GM12891 (cell line): Measurements from ENCODE around the gene TMCC3. TPM values are rescaled to one million over a fixed set of nuclear protein-coding genes. Genes with fewer than 3 reads are reported as not detected.
"Not testable (repeated sequence)": the region's sequence is repeated elsewhere in the genome, so short reads cannot be mapped to it uniquely, and the experiment has no call there.

ENCODE experiments used
- DNase-seq: peaks from one replicate; pipeline ENCODE4 v3.0.0; 2011; ENCODE audit warnings: low spot score; ENCODE audit not compliant: insufficient read length
- FAIRE-seq: peaks from 2 replicates; lab custom pipeline; 2011; peaks lifted over from hg19 to GRCh38; lab: Jason Lieb, UNC
- PAX5 ChIP-seq: IDR thresholded peaks from 2 replicates; pipeline ENCODE4 v1.6.1; 2011; ENCODE audit warnings: low read length, moderate library complexity, mild to moderate bottlenecking; ENCODE audit not compliant: insufficient read depth, severe bottlenecking
- POLR2A ChIP-seq: IDR thresholded peaks from 2 replicates; pipeline ENCODE4 v1.6.1; 2011; ENCODE audit warnings: low read depth, low read length, control low read depth
- POLR2AphosphoS5 ChIP-seq: IDR thresholded peaks from 2 replicates; pipeline ENCODE4 v1.6.1; 2011; ENCODE audit warnings: low read depth, low read length, control low read depth
- POU2F2 ChIP-seq: IDR thresholded peaks from 2 replicates; pipeline ENCODE4 v1.6.1; 2011; ENCODE audit warnings: low read depth, mild to moderate bottlenecking, control low read depth, low read length, moderate library complexity
- SPI1 ChIP-seq: IDR thresholded peaks from 2 replicates; pipeline ENCODE4 v1.6.1; 2011; ENCODE audit warnings: low read depth, low read length, control low read depth
- TAF1 ChIP-seq: IDR thresholded peaks from 2 replicates; pipeline ENCODE4 v1.6.1; 2011; ENCODE audit warnings: low read depth, low read length, control low read depth
- polyA plus RNA-seq: library from polyadenylated mRNA; unstranded; fragments of >200 nt; gene quantifications from one replicate; pipeline ENCODE4 v1.2.1, GENCODE V29; 2012; ENCODE audit warnings: low read depth, missing spikeins, inconsistent platforms; ENCODE audit not compliant: missing spikeins

Gene TMCC3
- polyA plus RNA-seq = 8.1 TPM

- peak; percentile 40 for DNase-seq
- peak; percentile 93 for FAIRE-seq
- TF ChIP-seq POLR2AphosphoS5 (no peak), POLR2A (no peak), POU2F2 (no peak), PAX5 (no peak), SPI1 (no peak), TAF1 (no peak)
These were observed at the start of gene TMCC3 for GRCh38 chr12:94650143-94651056. Gene TMCC3, minus strand, starts transcription at chr12:94650557. Its CDS starts 127 bp downstream, at chr12:94650430.

GRCh38 chr12:94699801-94700200 is 49.4 kb upstream of the TMCC3 start:
- no peak for DNase-seq
- FAIRE-seq = no peak
- no peak for TF ChIP-seq PAX5
- TF ChIP-seq TAF1 = no peak
- TF ChIP-seq SPI1 = no peak
- no peak for TF ChIP-seq POLR2A
- no peak for TF ChIP-seq POU2F2
- TF ChIP-seq POLR2AphosphoS5 = no peak

GRCh38 chr12:94698578-94698977 is 48.2 kb upstream of the TMCC3 start:
- no peak for FAIRE-seq
- no peak for DNase-seq
- no peak for TF ChIP-seq PAX5
- no peak for TF ChIP-seq SPI1
- no peak for TF ChIP-seq POLR2A

- FAIRE-seq (no peak), DNase-seq (no peak)
- TF ChIP-seq POLR2AphosphoS5 = no peak
- no peak for TF ChIP-seq POU2F2
- no peak for TF ChIP-seq SPI1
- TF ChIP-seq TAF1 = no peak
- TF ChIP-seq POLR2A = no peak
- no peak for TF ChIP-seq PAX5
These were observed 47.3 kb upstream of the TMCC3 start for GRCh38 chr12:94697631-94698030.

- no peak for FAIRE-seq
- DNase-seq = no peak
- TF ChIP-seq POLR2A (no peak), SPI1 (no peak), TAF1 (no peak), PAX5 (no peak), POU2F2 (no peak), POLR2AphosphoS5 (no peak)
These were observed 44.4 kb upstream of the TMCC3 start for GRCh38 chr12:94694732-94695131.

- not testable (repeated sequence) for FAIRE-seq, DNase-seq
These were observed 42.5 kb upstream of the TMCC3 start for GRCh38 chr12:94692826-94693225.

- DNase-seq (no peak), FAIRE-seq (no peak)
- TF ChIP-seq TAF1 (no peak), SPI1 (no peak), POLR2AphosphoS5 (no peak), POU2F2 (no peak), PAX5 (no peak), POLR2A (no peak)
These were observed 39.9 kb upstream of the TMCC3 start for GRCh38 chr12:94690198-94690771.

GRCh38 chr12:94689646-94690036 is 39.3 kb upstream of the TMCC3 start:
- peak; percentile 62 for FAIRE-seq
- DNase-seq = no peak
- TF ChIP-seq POLR2AphosphoS5 (no peak), POU2F2 (no peak), POLR2A (no peak), TAF1 (no peak), SPI1 (no peak), PAX5 (no peak)

- no peak for DNase-seq
- TF ChIP-seq POU2F2 (no peak), POLR2AphosphoS5 (no peak), PAX5 (no peak), POLR2A (no peak), SPI1 (no peak)
- FAIRE-seq = no peak
These were observed 38.8 kb upstream of the TMCC3 start for GRCh38 chr12:94689002-94689645.
